B cell (primary cell): ENCODE measurements around the gene HNRNPC. TPM values are rescaled to one million over a fixed set of nuclear protein-coding genes. Genes with fewer than 3 reads are reported as not detected.
"Not testable (repeated sequence)": the region's sequence is repeated elsewhere in the genome, so short reads cannot be mapped to it uniquely, and the experiment has no call there.

Experiments
- ATAC-seq: fragments of 200-7000 bp; cut with Tn5 transposase; one replicate; pipeline ENCODE4 v1.10.0; 2021; ENCODE audit warnings: low read depth, mild to moderate bottlenecking, moderate number of reproducible peaks, moderate library complexity
- CTCF ChIA-PET: fragments of 350-600 bp; sonication (Branson Sonifier 250); formaldehyde crosslinking; loops from one replicate; lab custom pipeline; 2021; ENCODE audit warnings: antibody characterized with exemption, inconsistent platforms; lab: Charles Lee
- POLR2A ChIA-PET: fragments of 350-600 bp; sonication (Branson Sonifier 250); formaldehyde crosslinking; loops from one replicate; lab custom pipeline; 2021; ENCODE audit warnings: antibody characterized with exemption; lab: Charles Lee
- DNase-seq: peaks from one replicate; pipeline ENCODE4 v3.0.0; 2013
- H2AFZ ChIP-seq: 2 replicates; pipeline ENCODE4 v1.6.1; 2012; ENCODE audit warnings: mild to moderate bottlenecking, low read depth, low read length; ENCODE audit not compliant: insufficient read depth, poor library complexity, severe bottlenecking
- H3K27ac ChIP-seq, 2 donors: 1 replicate in 1 of 2; 2 replicates in 1 of 2; pipeline ENCODE4 v1.5.1; 2012 to 2013; ENCODE audit warnings: low read length in 2 of 2, mild to moderate bottlenecking in 2 of 2, moderate library complexity in 1 of 2
- H3K27me3 ChIP-seq, 4 experiments: fragments of 200-600 bp in 1 of 4; sonication (generic) in 1 of 4; replicated peaks in 1 of 4; 1 replicate in 2 of 4; 2 replicates in 2 of 4; pipeline versions ENCODE4 v1.6.1 to v1.7.0; 2013 to 2016; ENCODE audit warnings: low read length in 3 of 4, mild to moderate bottlenecking in 2 of 4, mixed read lengths in 1 of 4, moderate library complexity in 1 of 4; ENCODE audit not compliant: insufficient read depth in 4 of 4, control insufficient read depth in 3 of 4; ENCODE audit errors: control extremely low read depth in 1 of 4
- H3K36me3 ChIP-seq, 2 experiments: replicated peaks in 1 of 2; 1 replicate in 1 of 2; 2 replicates in 1 of 2; pipeline versions ENCODE4 v1.6.1 to v1.7.1; 2013; ENCODE audit warnings: low read length in 1 of 2; ENCODE audit not compliant: insufficient read depth in 2 of 2, control insufficient read depth in 1 of 2; ENCODE audit errors: control extremely low read depth in 1 of 2, extremely low read depth in 1 of 2
- H3K4me1 ChIP-seq, 2 donors: fragments of 200-600 bp in 1 of 2; sonication (generic) in 1 of 2; 1 replicate in 1 of 2; 2 replicates in 1 of 2; pipeline versions ENCODE4 v1.5.1 to v1.6.1; 2013 to 2017; ENCODE audit warnings: low read length in 2 of 2; ENCODE audit not compliant: control insufficient read depth in 2 of 2, insufficient read depth in 2 of 2
- H3K4me2 ChIP-seq: replicated peaks from 2 replicates; pipeline ENCODE3; 2012; ENCODE audit warnings: mild to moderate bottlenecking, low read depth, low read length; ENCODE audit not compliant: poor library complexity, severe bottlenecking
- H3K4me3 ChIP-seq, 5 experiments: fragments of 200-600 bp in 1 of 5; sonication (generic) in 1 of 5; 1 replicate in 3 of 5; 2 replicates in 2 of 5; pipeline versions ENCODE4 v1.5.1 to v1.7.0; 2011 to 2016; ENCODE audit warnings: low read length in 4 of 5, mild to moderate bottlenecking in 4 of 5, low read depth in 2 of 5, control low read depth in 1 of 5, moderate library complexity in 1 of 5; ENCODE audit not compliant: insufficient read depth in 1 of 5; ENCODE audit errors: control extremely low read depth in 1 of 5, extremely low read depth in 1 of 5
- H3K79me2 ChIP-seq: fragments of 200-600 bp; sonication (generic); one replicate; pipeline ENCODE4 v1.6.0; 2016; ENCODE audit warnings: low read length; ENCODE audit not compliant: control insufficient read depth, insufficient read depth
- H3K9ac ChIP-seq: fragments of 200-600 bp; sonication (generic); 2 replicates; pipeline ENCODE4 v1.6.1; 2017; ENCODE audit warnings: mild to moderate bottlenecking, low read length, moderate library complexity
- H3K9me3 ChIP-seq, 3 donors: one replicate each; pipeline versions ENCODE4 v1.6.1 to v1.7.1; 2013; ENCODE audit warnings: low read length in 2 of 3; ENCODE audit not compliant: control insufficient read depth in 2 of 3, insufficient read depth in 1 of 3; ENCODE audit errors: control extremely low read depth in 1 of 3
- H4K20me1 ChIP-seq: 2 replicates; pipeline ENCODE4 v1.6.0; 2012; ENCODE audit warnings: mild to moderate bottlenecking, low read length; ENCODE audit not compliant: insufficient read depth, control insufficient read depth, poor library complexity, severe bottlenecking
- H3K27ac Mint-ChIP-seq: one replicate; pipeline ENCODE4 v1.8.0; 2021; ENCODE audit warnings: mixed read lengths
- H3K27me3 Mint-ChIP-seq: one replicate; pipeline ENCODE4 v1.8.0; 2021; ENCODE audit warnings: mixed read lengths
- H3K4me1 Mint-ChIP-seq: one replicate; pipeline ENCODE4 v1.8.0; 2021; ENCODE audit warnings: mixed read lengths
- H3K4me3 Mint-ChIP-seq: one replicate; pipeline ENCODE4 v1.8.0; 2021; ENCODE audit warnings: mixed read lengths
- H3K9me3 Mint-ChIP-seq: one replicate; pipeline ENCODE4 v1.8.0; 2022; ENCODE audit warnings: mixed read lengths; ENCODE audit not compliant: insufficient read depth
- CTCF ChIP-seq: fragments of 200-600 bp; IDR thresholded peaks from one replicate; pipeline ENCODE4 v1.8.0; 2022; ENCODE audit warnings: antibody characterized with exemption, mild to moderate bottlenecking
- EZH2 ChIP-seq: IDR thresholded peaks from 2 replicates; pipeline ENCODE4 v1.6.1; 2012; ENCODE audit warnings: borderline replicate concordance, low read depth, mild to moderate bottlenecking, moderate library complexity, low read length; ENCODE audit not compliant: insufficient read depth, poor library complexity, severe bottlenecking
- WGBS: methylation state at CpG from one replicate; pipeline ENCODE4 v1.1.5; 2013; ENCODE audit warnings: missing lambda C conversion rate; ENCODE audit not compliant: insufficient coverage; 5-methylcytosine and 5-hydroxymethylcytosine counted together
- intact Hi-C: fragments of 100-400 bp; cut with micrococcal nuclease; formaldehyde crosslinking; loops from one replicate; pipeline ENCODE4 v1.10.0; 2022
- polyA plus RNA-seq: library from polyadenylated mRNA; depleted of rRNA; stranded (reverse); fragments of >200 nt; gene quantifications from 2 replicates; pipeline ENCODE4 v1.2.3, GENCODE V29; 2012
- total RNA-seq, 2 donors: library from RNA; stranded (reverse); fragments of 120-200 nt in 1 of 2; gene quantifications; 1 replicate in 1 of 2; 2 replicates in 1 of 2; pipeline versions ENCODE4 v1.2.3 to v1.2.4, GENCODE V29; 2013 to 2022

Gene HNRNPC
- total and polyA plus RNA-seq, 2 donors (not counting 1 experiment from before 2014, with no cell fraction given), result 358 to 497 TPM

GRCh38 chr14:21165002-21165605 is 104.1 kb downstream of the HNRNPC start:
- H3K4me3 ChIP-seq, H3K4me1 Mint-ChIP-seq, H3K9me3 ChIP-seq, H4K20me1 ChIP-seq, H3K27ac ChIP-seq, H3K36me3 ChIP-seq, H3K9ac ChIP-seq, H3K27ac Mint-ChIP-seq, intact Hi-C loops, CTCF ChIA-PET, H3K79me2 ChIP-seq, H3K4me2 ChIP-seq, H3K9me3 Mint-ChIP-seq, DNase-seq, POLR2A ChIA-PET, H3K4me3 Mint-ChIP-seq, ATAC-seq, H2AFZ ChIP-seq, H3K4me1 ChIP-seq: not testable (repeated sequence)
- WGBS, result 92% methylated on average over 2 of the region's 7 CpGs
- peaks cover 32% of the 10 kb centered on the region for H3K27me3 Mint-ChIP-seq
- peaks cover 0 to 17% (median under 1%) of the 10 kb centered on the region in 4 experiments for H3K27me3 ChIP-seq

GRCh38 chr14:21163871-21164291 is 105.4 kb downstream of the HNRNPC start:
- no peak overlapping the region for H3K27ac Mint-ChIP-seq
- H3K9me3 Mint-ChIP-seq, result no peaks in the 10 kb centered on the region
- Histone ChIP-seq H3K36me3 (no peaks in the 10 kb centered on the region), H2AFZ (no peak overlapping the region), H3K79me2 (no peaks in the 10 kb centered on the region), H4K20me1 (no peaks in the 10 kb centered on the region), H3K9ac (no peak overlapping the region), H3K27me3 (peaks cover 0 to 10% (median 0%) of the 10 kb centered on the region in 4 experiments), H3K4me1 (no peaks in the 10 kb centered on the region), H3K4me3 (no peak overlapping the region), H3K27ac (no peak overlapping the region), H3K4me2 (no peak overlapping the region), H3K9me3 (no peaks in the 10 kb centered on the region)
- intact Hi-C loops, result no loop called here
- TF ChIP-seq EZH2 (no peak), CTCF (no peak)
- H3K4me3 Mint-ChIP-seq, result no peak overlapping the region
- ChIA-PET POLR2A (no interaction called here), CTCF (no interaction called here)
- DNase-seq (no peak), ATAC-seq (no peak)
- WGBS, result 64% methylated on average over 4 of the region's 4 CpGs
- peaks cover 31% of the 10 kb centered on the region for H3K27me3 Mint-ChIP-seq
- no peaks in the 10 kb centered on the region for H3K4me1 Mint-ChIP-seq
